DMS153 (cell line): ENCODE measurements around the gene MED13L.

Experiments
- DNase-seq: peaks from one replicate; lab custom pipeline; 2025; lab: John Stamatoyannopoulos, UW

MED13L gene

DNA sequence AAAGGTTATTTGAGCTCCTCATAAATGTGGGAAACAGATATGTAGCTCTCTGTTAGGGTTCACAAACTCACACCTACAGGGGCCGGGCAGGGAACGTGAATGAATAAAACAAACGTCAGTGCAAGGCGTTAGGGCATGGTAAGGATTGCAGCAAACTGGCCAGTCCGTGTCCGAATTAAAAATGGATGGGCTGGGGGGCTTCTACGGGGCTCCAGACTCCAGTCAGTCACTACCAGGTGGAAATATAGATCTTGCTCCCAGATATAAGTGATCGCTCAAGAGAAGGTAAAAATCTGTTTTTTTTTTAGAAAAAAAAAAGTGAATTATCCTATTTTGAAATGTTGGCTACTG, 333.1 kb downstream of the MED13L start:
- DNase-seq = no peak

GRCh38 chr12:115943630-115944391, 333.7 kb downstream of the MED13L start:
- DNase-seq = no peak

- no peak for DNase-seq
Observed at GRCh38 chr12:115943310-115943629, 334.2 kb downstream of the MED13L start.

DNA sequence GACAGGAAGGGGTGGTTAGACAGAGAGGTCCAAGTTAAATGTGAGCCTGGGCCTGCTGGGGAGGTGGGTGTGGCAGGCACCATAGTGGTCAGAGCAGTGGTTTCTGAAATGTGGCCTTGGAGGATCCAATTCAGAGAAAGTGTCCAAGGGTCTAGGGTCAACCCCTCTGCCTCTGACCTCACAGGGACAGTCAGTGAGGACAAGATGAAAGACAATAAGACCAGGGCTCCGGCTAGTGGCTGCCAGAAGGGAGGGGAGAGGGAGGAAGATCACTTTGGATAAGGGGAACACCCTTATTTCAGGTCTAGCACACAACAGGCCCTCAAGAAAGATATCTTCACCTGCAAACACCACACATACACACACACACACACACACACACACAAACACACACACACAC, 335.1 kb downstream of the MED13L start:
- no peak for DNase-seq

DNA sequence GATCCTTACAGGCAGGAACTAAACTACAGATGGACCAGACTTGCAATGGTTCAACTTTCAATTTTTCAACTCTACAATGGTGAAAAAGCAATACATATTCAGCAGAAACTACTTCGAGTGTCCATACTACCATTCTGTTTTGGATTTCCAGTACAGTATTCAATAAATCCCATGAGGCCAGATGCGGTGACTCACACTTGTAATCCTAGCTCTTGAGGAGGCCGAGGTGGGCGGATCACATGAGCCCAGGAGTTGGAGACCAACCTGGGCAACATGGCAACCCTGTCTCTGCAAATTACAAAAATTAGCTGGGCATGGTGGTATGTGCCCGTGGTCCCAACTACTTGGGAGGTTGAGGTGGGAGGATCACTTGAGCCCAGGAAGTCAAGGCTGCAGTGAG, 336.1 kb downstream of the MED13L start:
- no peak for DNase-seq

- no peak for DNase-seq
Observed at GRCh38 chr12:115938794-115939377, 338.6 kb downstream of the MED13L start.

GRCh38 chr12:115936997-115937916, 340.2 kb downstream of the MED13L start:
- no peak for DNase-seq

GRCh38 chr12:115934877-115935276, 342.6 kb downstream of the MED13L start:
- DNase-seq = no peak

DNA sequence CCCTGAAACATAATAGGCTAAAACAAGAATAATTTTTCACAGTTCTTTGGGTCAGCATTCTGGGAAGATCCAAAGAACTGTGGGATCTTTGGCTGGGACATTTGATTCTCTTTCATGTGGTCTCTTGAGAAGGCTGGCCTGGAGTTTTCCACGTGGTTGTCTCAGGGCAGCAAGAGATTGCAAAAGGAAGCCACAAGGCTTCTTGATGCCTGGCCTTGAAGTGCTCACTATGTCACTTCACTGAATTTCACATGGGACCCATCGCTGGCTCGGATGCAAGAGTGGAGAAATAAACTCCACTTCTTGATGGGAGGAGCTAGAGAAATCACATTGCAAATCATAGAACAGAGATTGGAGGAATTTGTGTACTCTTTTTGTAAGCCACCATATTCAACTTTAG, 343.4 kb downstream of the MED13L start:
- DNase-seq = no peak

DNA sequence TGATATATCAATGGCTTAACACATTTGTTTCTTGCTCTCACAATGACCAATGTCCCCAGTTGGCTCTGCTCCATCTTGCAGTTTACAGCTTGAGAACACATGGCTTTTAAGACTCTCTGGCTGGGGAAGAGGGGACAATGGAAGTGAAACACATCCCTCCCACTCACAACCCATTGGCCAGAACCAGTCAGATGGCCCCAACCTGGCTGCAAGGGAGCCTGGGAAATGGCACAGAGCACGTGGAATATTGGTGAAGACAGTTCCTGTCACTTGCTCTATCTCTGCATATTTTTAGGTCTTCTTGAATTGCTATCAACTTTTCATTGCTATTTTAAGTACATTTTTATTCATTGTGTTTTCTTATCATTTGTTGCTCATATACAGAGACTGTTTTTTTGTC, 345.4 kb downstream of the MED13L start:
- DNase-seq = no peak

- no peak for DNase-seq
Observed at GRCh38 chr12:115930336-115930735, 347.2 kb downstream of the MED13L start.

- no peak for DNase-seq
Observed at GRCh38 chr12:115926037-115926670, 351.3 kb downstream of the MED13L start.

GRCh38 chr12:115923851-115924250, 353.6 kb downstream of the MED13L start:
- DNase-seq = no peak

DNA sequence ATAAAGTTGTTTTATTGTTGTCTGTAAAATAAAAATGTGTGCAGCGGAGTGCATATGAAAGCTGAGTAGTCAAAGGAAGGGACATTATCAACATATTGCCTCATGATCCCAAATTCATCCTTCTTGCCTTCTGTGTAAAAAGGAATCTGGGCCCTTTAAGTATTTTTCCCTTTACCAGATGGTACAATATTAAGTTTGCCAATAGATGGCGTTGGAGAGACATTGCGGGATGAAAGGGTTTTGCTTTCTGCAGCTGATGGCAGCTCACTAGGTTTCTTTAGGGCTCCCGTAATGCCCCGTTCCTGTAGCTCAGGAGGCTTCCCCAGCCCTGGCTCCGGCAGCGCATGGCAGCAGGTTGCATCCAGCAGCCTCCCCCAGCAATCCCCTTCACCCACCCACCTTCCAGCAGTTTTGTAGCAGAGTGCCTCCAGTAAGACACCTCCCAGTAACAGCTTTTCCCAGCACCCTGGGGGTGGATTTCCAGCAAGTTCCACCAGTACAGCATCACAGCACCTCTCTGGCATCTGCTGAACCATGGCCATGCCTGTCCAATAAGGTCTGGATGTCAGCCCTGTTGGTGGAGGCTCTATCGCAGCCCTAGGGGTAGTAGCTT, 354.4 kb downstream of the MED13L start:
- DNase-seq = no peak

DNA sequence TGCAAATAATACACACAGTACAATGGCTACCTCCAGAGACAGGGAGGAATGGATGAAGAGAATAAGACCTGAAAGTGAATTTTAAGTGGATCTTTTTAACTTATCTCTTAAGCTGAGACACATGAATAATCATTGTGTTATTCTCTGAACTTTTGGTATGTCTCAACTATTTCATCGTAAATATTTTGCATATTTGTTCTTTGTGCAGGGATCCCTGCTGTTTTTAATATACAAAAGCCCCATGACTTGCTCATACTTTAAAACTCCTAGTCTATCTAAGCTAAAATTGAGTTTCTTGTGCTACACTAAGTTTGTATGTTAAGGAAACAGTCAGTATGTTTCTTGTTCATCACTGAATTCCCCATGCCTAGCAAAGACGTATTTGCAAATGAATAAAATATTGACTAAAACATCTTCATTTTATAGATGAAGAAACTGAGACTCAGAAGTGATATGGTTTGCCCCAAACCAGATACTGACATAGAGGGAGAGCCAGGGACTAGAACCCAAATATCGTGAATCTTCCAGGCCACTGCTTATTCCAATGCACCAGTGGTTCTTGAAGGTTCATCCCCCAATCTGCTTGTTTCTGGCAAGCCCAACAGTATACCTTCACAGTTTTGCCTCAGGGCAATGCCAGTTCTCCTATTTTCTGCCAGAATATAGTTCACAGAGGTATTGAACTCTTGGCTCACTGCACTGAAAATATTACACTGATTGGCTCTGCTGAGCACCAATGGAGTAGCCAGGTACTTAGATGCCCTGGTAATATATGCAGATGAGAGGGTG, 356.9 kb downstream of the MED13L start:
- no peak for DNase-seq

DNA sequence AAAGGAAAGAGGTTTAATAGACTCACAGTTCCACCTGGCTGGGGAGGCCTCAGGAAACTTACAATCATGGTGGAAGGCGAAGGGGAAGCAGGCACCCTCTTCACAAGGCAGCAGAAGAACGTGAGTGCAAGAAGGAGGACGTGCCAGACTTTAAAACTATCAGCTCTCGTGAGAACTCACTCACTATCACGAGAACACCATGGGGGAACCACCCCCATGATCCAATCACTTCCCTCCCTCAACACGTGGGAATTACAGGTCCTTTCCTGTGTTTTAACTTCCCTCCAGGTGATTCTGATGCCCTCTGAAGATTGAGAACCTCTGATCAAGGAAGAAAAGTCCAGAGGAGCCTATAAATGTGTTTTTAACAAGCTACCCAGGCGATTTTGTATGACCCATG, 358.7 kb downstream of the MED13L start:
- DNase-seq = no peak

DNA sequence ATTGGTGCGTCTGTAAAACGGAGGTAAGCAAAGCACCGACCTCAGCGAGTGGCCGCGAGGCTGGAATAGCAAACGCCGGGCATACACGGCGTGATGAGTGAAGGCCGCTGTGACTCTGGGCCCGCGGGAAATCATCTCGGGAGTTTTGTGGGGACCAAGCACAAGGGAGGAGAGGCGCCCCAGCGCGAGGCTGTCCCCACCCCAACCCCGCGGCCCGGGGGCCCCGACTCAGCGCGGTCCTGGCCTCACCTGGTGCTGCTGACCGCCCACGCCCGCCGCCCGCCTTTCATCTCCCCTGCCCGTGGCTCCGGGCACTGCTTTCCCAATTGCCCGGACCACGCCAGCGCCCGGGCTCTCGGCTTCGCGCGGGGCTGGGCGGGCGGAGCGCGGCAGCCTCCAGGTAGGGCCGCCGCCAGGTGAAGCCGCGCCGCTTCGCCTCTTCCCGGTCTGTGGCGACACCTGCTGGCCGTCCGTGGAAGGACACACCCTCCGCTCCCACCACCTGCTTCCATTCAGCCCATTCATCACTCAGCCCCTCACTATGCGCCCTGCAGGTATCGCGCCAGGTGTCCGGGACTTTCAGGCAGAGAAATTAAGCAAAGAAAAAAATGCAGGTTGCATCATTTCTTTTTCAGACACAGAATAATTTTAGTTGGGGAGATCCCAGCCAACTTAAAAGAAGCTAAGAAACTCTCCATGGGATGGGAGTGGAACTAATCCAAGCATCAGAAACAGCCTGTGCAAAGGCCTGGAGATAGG, 360.4 kb downstream of the MED13L start:
- DNase-seq = peak; percentile 63

GRCh38 chr12:115914122-115914521, 363.4 kb downstream of the MED13L start:
- DNase-seq = no peak

- DNase-seq = no peak
Observed at GRCh38 chr12:115912440-115912839, 365.1 kb downstream of the MED13L start.

GRCh38 chr12:115911360-115911759, 366.1 kb downstream of the MED13L start:
- no peak for DNase-seq

DNA sequence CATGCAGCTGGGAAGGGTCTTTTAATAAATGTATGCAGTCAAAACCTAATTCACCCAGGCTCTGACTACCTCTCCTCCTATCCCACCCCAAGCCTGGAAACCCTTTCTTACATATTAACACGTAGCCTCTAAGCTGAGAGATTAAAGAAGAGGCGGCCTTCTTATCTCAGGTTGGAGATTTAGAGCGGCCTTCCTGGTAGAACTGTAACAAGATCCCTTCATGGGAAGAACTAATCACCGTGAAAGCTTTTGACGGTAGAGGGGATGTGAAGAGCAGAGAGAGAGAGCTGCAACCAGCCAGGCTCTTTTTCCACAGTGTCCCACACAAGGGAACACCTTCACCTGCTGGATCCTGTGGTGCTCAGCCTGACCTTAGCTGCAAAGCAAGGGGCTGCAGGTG, 367.4 kb downstream of the MED13L start:
- no peak for DNase-seq
